ENCODE measurements around the gene ZNF568.

The ZNF568 gene

DNA sequence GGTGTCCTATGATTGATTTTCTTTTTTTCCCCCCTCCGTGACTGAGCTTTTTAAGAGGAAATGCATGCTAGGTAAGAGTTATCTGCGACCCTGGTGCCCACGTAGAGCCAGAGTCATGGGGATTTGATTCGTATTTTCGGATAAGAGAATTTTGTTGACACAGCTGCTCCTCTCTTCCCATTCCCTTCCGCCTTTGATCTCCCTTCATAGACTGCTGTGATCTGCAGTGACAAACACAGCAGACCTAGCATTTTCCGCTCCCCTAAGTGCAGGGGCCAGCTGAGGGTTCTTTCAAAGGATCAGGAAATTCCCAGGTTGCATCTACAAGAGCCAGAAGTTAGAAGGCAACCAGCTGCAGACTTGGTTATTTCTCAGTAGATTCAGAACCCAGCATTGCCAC is 70.5 kb downstream of the ZNF568 start:
- H3K9me3 ChIP-seq (ENCODE audit: control insufficient read depth, insufficient read depth, low read depth, low read length), result peaks cover 9% of the 10 kb centered on the region; the same call in 1 of the 2 replicates
- TF ChIP-seq ZNF529 (tag by site-specific recombination; IDR thresholded peaks at IDR 0.05; ENCODE audit: insufficient replicate concordance) (no peak), ZNF792 (tag by site-specific recombination; IDR thresholded peaks at IDR 0.05) (no peak), ZNF404 (tag by site-specific recombination; IDR thresholded peaks at IDR 0.05) (no peak), ZBTB21 (tag by site-specific recombination; IDR thresholded peaks at IDR 0.05) (no peak)
- no peaks in the 10 kb centered on the region for H3K4me1 ChIP-seq (ENCODE audit: control insufficient read depth, insufficient read depth, low read length)
- H3K4me3 ChIP-seq (ENCODE audit: low read depth, low read length), result no peak overlapping the region
- H3K27ac ChIP-seq (ENCODE audit: extremely low read depth, low read depth, low read length), result no peak overlapping the region
- ChIA-PET POLR2A (no interaction called here), CTCF (interaction anchor here (0.7 kb wide), 1 partner anchor 925 kb away, joined by 3 read pairs; no protein-coding TSS in a partner anchor)
- H3K36me3 ChIP-seq (ENCODE audit: control insufficient read depth in 2 of 2, insufficient read depth in 1 of 2, low read length in 2 of 2), result peaks cover 3 to 8% of the 10 kb centered on the region in 2 experiments; a peak in 2 of 3 replicates

DNA sequence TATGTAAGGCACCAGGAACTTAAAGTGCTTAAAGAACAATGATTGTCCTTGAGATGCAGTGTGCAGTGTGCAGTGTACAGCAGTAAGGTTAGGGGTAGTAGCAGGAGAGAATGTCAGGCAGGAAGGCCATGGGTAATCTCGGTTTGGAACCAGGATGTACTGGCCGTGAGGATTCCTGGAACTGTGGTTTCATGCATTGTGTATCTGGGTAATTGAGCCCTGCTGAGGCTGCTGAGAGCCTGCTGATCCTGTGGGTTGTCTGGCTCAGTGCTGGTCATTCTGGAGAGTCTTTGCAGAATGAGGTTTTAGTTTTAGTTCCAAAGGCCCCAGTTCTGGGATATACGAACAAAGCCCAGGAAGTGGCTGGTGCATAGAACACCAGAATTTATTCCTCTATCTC is 71.0 kb downstream of the ZNF568 start:
- POLR2A ChIA-PET, result no interaction called here
- TF ChIP-seq ZNF221 (tag by site-specific recombination; IDR thresholded peaks at IDR 0.05; ENCODE audit: borderline replicate concordance), result no peak
- no peak for TF ChIP-seq ZNF596 (tag by site-specific recombination; IDR thresholded peaks at IDR 0.05)
- no peak for TF ChIP-seq HOXA7 (CRISPR knock-in tag; IDR thresholded peaks at IDR 0.05; ENCODE audit: borderline replicate concordance)
- TF ChIP-seq SCRT1 (tag by site-specific recombination; IDR thresholded peaks at IDR 0.05; ENCODE audit: borderline replicate concordance), result no peak
- peaks cover 9% of the 10 kb centered on the region; the same call in 1 of the 2 replicates for H3K9me3 ChIP-seq (ENCODE audit: control insufficient read depth, insufficient read depth, low read depth, low read length)

DNA sequence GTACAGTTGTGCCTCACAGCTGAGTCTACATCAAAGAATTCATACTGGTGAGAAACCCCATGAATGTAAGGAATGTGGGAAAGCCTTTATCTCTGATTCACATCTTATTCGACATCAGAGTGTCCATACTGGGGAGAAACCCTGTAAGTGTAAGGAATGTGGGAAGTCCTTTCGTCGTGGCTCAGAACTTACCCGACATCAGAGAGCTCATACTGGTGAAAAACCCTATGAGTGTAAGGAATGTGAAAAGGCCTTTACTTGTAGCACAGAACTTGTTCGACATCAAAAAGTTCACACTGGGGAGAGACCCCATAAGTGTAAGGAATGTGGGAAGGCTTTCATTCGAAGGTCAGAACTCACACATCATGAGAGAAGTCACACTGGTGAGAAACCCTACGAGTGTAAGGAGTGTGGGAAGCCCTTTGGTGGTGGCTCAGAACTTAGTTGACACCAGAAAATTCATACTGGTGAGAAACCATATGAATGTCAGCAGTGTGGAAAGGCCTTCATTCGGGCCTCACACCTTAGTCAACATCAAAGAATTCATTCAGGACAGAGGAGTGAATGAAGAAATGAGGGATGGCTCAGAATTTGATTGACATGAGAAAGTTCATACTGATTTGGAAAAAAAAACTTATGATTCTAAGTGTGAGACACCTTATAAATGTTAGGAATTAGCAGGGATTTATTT is 81.2 kb downstream of the ZNF568 start:
- no peaks in the 10 kb centered on the region for H3K4me1 ChIP-seq (ENCODE audit: control insufficient read depth, insufficient read depth, low read length)
- CTCF ChIA-PET, result no interaction called here
- no peak overlapping the region for H3K4me3 ChIP-seq (ENCODE audit: low read depth, low read length)
- no peak for TF ChIP-seq ZNF274 (IDR thresholded peaks at IDR 0.05; ENCODE audit: low read length)
- peak; percentile 86; the same call in 1 of the 2 replicates for TF ChIP-seq ZNF274 (tag by site-specific recombination; IDR thresholded peaks at IDR 0.05; ENCODE audit: borderline replicate concordance)
- no peak for TF ChIP-seq ZNF341 (tag by site-specific recombination; IDR thresholded peaks at IDR 0.05; ENCODE audit: low read depth)
- peaks cover 10% of the 10 kb centered on the region for H3K9me3 ChIP-seq (ENCODE audit: control insufficient read depth, insufficient read depth, low read depth, low read length)
- no peak overlapping the region for H3K27ac ChIP-seq (ENCODE audit: extremely low read depth, low read depth, low read length)
- peaks cover 10 to 29% of the 10 kb centered on the region in 2 experiments for H3K36me3 ChIP-seq (ENCODE audit: control insufficient read depth in 2 of 2, insufficient read depth in 1 of 2, low read length in 2 of 2)
- POLR2A ChIA-PET, result no interaction called here

More for the DNA sequence above, 71.0 kb downstream of the ZNF568 start:
- CTCF ChIA-PET, result no interaction called here
- H3K4me1 ChIP-seq (ENCODE audit: control insufficient read depth, insufficient read depth, low read length), result no peaks in the 10 kb centered on the region
- H3K36me3 ChIP-seq (ENCODE audit: control insufficient read depth in 2 of 2, insufficient read depth in 1 of 2, low read length in 2 of 2), result peaks cover 5 to 7% of the 10 kb centered on the region in 2 experiments; a peak in 2 of 3 replicates
- no peak overlapping the region for H3K27ac ChIP-seq (ENCODE audit: extremely low read depth, low read depth, low read length)
- no peak overlapping the region for H3K4me3 ChIP-seq (ENCODE audit: low read depth, low read length)

DNA sequence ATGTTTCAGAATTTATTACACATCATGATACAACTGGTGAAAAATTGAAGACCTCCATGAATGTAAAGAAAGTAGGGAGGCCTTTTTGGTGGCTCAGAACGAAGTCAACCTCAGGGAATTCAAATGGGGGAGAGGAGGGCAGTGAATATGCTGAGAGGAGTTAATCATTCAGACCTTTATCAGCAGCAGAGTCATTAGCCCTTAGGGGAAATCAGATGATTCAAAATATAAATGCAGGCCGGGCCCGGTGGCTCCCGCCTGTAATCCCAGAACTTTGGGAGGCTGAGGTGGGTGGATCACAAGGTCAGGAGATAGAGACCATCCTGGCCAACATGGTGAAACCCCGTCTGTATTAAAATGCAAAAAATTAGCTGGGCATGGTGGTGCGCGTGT is 81.7 kb downstream of the ZNF568 start:
- POLR2A ChIA-PET, result interaction anchor here (0.7 kb wide), 1 partner anchor 50 kb away, joined by 4 read pairs; no protein-coding TSS in a partner anchor
- no peak overlapping the region for H3K4me3 ChIP-seq (ENCODE audit: low read depth, low read length)
- no peak overlapping the region for H3K27ac ChIP-seq (ENCODE audit: extremely low read depth, low read depth, low read length)
- H3K4me1 ChIP-seq (ENCODE audit: control insufficient read depth, insufficient read depth, low read length), result no peaks in the 10 kb centered on the region
- peaks cover 10% of the 10 kb centered on the region for H3K9me3 ChIP-seq (ENCODE audit: control insufficient read depth, insufficient read depth, low read depth, low read length)
- peaks cover 10 to 23% of the 10 kb centered on the region in 2 experiments for H3K36me3 ChIP-seq (ENCODE audit: control insufficient read depth in 2 of 2, insufficient read depth in 1 of 2, low read length in 2 of 2)
- CTCF ChIA-PET, result no interaction called here
- TF ChIP-seq, protein P1, sequence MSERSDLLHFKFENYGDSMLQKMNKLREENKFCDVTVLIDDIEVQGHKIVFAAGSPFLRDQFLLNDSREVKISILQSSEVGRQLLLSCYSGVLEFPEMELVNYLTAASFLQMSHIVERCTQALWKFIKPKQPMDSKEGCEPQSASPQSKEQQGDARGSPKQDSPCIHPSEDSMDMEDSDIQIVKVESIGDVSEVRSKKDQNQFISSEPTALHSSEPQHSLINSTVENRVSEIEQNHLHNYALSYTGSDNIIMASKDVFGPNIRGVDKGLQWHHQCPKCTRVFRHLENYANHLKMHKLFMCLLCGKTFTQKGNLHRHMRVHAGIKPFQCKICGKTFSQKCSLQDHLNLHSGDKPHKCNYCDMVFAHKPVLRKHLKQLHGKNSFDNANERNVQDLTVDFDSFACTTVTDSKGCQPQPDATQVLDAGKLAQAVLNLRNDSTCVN (tag by site-specific recombination; optimal IDR thresholded peaks at IDR 0.05), result no peak

DNA sequence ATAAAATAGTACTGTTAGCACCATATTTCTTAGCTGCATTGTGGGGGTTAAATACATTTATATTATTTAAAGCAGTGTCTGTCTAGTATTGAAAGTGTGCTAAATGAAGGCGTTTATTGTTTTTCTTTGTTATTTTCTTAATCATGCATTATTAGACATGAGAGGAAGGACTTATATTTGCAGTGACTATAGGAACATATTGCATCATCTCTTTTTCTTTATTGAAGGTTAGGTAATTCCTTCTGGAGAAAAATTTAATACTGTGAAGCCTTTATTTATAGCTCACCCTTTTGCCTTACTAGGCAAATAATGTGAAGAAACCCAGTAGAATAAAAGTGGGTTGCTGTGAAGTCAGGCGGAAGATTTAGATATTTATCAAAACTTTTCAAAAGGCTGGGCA is 83.2 kb downstream of the ZNF568 start:
- H3K27ac ChIP-seq (ENCODE audit: extremely low read depth, low read depth, low read length), result no peak overlapping the region
- no peak overlapping the region for H3K4me3 ChIP-seq (ENCODE audit: low read depth, low read length)
- ChIA-PET POLR2A (no interaction called here), CTCF (interaction anchor here (0.7 kb wide), 1 partner anchor 61 kb away, joined by 4 read pairs; no protein-coding TSS in a partner anchor)
- H3K9me3 ChIP-seq (ENCODE audit: control insufficient read depth, insufficient read depth, low read depth, low read length), result peaks cover 7% of the 10 kb centered on the region
- H3K4me1 ChIP-seq (ENCODE audit: control insufficient read depth, insufficient read depth, low read length), result no peaks in the 10 kb centered on the region
- TF ChIP-seq, protein P2, sequence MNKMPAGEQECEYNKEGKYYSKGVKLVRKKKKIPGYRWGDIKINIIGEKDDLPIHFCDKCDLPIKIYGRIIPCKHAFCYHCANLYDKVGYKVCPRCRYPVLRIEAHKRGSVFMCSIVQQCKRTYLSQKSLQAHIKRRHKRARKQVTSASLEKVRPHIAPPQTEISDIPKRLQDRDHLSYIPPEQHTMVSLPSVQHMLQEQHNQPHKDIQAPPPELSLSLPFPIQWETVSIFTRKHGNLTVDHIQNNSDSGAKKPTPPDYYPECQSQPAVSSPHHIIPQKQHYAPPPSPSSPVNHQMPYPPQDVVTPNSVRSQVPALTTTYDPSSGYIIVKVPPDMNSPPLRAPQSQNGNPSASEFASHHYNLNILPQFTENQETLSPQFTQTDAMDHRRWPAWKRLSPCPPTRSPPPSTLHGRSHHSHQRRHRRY (tag by site-specific recombination; IDR thresholded peaks at IDR 0.05), result no peak
- H3K36me3 ChIP-seq (ENCODE audit: control insufficient read depth in 2 of 2, insufficient read depth in 1 of 2, low read length in 2 of 2), result peaks cover 10 to 22% of the 10 kb centered on the region in 2 experiments; a peak in 2 of 3 replicates

Data from HEK293 (cell line).